ENCODE measurements around the gene HS3ST5.
"Not testable (repeated sequence)": the region's sequence is repeated elsewhere in the genome, so short reads cannot be mapped to it uniquely, and the experiment has no call there.

Gene HS3ST5

DNA sequence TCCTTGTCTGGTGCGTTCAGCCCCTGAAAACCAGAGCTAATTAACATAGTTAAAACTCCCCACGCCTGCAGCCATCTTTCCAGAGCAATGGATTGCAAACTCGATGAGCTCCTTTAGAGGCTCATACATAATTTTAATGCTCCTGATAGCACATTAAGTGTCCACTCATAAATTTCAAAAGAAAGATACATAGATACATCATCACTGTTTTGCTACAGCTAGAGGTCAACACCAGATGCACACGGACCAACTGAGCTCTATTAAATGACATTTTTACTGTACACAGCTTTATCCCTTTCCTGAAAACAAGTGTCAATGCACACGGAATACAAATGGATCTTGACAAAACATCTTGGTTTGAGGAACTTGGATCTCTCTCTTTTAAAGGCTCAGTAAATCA is 280.6 kb downstream of the HS3ST5 start:
- in situ Hi-C loops (cut with HindIII; ENCODE audit: low sequenced_read_pairs): no loop called here

DNA sequence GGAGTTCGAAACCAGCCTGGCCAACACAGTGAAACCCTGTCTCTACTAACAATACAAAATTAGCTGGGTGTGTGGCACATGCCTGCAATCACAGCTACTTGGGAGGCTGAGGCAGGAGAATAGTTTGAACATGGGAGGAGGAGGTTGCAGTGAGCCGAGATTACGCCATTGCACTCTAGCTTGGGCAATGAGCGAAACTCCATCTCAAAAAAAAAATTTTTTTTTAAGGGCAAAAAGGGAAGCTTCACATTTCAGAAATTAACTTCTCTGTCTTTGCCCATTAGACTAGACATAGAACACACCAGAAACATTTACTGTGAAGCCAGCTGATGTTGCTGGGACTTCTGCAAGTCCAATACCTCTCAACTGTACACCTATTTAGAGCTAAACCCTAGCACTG is 281.1 kb downstream of the HS3ST5 start:
- in situ Hi-C loops (cut with HindIII; ENCODE audit: low sequenced_read_pairs): no loop called here

DNA sequence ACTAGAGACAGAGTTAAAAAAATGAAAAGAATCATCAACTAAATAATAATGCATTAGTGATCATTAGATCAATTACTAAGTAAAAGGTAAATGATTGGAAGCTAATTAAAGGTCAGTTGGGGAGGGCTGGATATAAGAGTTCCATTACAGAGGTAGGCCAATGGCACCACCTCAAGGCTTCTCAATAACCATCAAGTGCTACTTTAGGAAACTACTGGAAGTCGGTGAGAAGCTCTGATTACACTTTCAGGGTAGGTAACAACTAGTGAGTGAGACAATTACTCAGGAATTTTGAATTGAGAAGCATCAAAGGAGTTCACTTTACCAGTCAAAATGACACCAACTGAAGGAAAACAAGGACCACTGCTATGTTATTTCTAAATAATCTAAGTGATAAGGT is 281.7 kb downstream of the HS3ST5 start:
- in situ Hi-C loops (cut with HindIII; ENCODE audit: low sequenced_read_pairs): no loop called here

DNA sequence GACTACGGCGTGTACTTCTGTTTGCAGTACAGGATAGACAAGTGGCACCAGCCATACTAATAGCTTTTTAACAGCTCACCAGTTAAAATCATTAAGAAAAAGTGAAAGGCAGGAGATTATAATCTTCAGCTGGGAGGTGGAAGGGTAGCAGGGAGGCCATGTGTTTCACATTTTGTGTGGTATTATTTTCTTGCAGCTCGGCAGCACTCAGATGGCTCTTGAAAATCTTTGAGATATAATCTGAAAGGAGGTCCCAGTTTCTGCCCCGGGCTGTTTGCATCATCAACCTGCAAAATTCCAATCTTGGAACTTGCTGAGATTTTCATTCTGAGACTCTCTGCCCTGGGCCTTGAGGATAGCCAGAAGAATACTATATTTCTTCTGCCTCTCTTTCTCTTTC is 284.4 kb downstream of the HS3ST5 start:
- in situ Hi-C loops (cut with HindIII; ENCODE audit: low sequenced_read_pairs): no loop called here

DNA sequence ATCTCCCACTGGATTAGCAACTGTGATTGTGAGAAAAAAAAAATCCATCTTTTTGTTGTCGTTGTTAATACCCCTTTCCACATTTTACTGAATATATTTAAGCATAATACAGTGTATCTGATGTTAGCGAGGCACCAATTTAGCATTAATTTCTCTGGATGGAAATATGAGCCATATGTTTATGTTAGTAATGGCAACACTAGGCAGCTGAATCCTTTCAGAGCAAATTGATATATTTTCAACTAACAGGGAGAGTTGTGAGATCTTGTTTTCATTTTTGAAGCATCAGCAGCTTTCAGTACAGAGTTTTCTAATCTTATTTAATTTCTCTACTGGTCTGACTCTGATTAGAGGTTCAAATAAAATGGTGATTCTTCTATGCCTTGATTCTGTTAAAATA is 287.1 kb downstream of the HS3ST5 start:
- in situ Hi-C loops (cut with HindIII; ENCODE audit: low sequenced_read_pairs): no loop called here

DNA sequence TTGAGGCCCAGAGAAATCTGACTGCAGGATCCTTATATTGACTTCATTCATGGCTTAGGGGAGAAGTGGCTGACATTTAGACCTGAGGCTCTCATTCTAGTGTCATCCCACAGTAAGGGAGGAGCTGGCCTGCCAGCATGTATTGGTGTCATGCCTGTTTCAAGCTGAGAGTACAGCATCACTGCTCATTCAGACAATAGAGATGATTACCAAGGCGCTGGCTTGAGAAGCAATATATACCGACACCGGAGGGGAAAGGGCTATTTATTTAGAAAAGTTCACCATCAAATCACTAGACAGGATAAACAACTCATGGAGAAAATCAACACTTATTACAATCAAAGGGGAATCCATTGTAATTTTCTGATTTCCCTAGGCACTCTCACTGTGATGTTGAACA is 287.5 kb downstream of the HS3ST5 start:
- in situ Hi-C loops (cut with HindIII; ENCODE audit: low sequenced_read_pairs): no loop called here

DNA sequence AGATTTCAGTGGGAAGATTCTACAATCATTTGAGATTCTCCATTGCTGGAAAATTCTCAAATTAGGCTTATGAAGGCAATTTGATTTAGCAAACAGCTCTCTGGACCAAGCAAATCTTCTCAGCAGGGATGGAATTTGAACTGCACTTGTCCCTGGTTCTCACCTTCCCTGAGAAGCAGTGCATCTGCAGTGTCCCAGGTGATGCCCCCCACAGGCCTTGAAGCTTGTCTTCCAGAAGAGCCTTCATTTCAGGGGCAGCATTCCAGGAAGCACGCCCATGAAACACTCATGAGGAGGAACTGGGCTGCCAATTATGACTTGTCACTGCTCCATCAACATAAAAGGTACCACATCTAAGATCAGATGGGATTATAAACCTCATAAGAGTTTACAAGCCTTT is 289.0 kb downstream of the HS3ST5 start:
- in situ Hi-C loops (cut with HindIII; ENCODE audit: low sequenced_read_pairs): no loop called here

DNA sequence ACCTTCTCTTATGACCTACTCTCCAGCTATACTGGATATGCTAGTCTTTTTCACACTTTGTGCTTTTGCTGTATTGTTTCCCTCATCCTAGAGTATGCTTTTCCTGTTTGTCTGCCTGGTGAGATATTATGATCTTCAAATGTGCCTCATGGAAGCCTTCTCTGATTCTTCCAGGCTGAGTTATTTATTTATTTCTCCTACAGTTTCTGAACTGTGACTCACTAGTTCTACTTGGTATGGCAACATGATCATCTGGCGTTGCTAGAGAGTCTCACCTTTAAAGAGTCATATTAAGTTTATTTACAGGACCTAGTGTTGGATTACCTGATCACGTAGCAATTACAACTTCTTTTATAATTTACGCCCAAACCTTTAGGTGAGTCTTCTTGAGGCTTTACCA is 290.7 kb downstream of the HS3ST5 start:
- in situ Hi-C loops (cut with HindIII; ENCODE audit: low sequenced_read_pairs): no loop called here

DNA sequence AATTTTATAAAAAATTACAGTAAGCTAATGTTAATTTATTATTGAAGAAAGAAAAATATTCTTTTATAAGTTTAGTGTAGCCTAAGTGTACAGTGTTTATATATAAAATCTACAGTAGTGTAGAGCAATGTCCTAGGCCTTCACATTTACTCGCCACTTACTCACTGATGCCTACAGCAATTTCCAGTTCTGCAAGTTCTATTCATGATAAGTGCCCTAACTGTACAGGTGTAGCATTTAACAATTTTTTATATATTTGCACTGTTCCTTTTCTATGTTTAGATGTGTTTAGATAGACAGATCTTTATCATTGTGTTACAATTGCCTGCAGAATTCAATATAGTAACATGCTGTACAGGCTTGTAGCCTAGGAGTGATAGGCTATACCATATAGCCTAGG is 291.8 kb downstream of the HS3ST5 start:
- in situ Hi-C loops (cut with HindIII; ENCODE audit: low sequenced_read_pairs): no loop called here

DNA sequence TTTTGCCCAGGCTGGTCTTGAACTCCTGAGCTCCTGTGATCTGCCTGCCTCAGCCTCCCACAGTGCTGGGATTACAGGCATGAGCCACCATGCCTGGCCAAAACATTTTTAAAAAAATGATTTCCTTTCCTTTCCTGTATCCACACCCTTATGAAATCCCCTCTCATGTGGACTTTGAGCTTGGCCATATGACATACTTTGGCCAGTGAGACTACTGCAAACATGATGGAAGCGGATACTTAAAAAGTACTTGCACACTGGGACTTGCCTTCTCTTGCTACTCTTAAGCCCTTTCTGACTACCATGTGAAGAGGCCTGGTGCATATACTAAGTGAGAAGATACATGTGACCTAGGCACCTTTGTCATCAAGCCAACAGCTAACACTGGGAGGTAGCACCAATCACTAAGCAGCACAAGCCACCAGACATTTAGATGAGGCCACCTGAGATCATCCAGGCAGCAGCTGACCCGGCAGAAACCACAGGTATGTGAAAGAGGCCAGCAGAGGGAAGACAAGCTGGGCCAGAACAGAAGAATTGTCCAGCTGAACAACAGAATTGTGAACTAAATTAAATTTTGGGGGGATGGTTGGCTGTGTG is 293.4 kb downstream of the HS3ST5 start:
- in situ Hi-C loops (cut with HindIII; ENCODE audit: low sequenced_read_pairs): no loop called here

DNA sequence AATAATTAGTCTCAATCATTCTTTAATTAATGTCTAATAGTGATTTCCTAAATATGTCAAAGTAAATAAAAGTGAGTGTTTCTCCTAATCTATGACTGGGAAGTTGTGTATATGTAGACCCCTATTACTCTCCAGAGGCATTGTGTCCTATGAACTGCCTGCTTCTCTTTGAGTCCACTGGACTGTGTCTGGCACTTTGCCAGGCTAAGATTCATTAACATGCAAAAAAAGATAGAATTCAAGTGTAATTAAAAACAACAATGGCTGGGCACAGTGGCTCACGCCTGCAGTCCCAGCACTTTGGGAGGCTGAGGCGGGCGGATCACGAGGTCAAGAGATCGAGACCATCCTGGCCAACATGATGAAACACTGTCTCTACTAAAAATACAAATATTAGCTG is 298.3 kb downstream of the HS3ST5 start:
- in situ Hi-C loops (cut with HindIII; ENCODE audit: low sequenced_read_pairs): not testable (repeated sequence)

DNA sequence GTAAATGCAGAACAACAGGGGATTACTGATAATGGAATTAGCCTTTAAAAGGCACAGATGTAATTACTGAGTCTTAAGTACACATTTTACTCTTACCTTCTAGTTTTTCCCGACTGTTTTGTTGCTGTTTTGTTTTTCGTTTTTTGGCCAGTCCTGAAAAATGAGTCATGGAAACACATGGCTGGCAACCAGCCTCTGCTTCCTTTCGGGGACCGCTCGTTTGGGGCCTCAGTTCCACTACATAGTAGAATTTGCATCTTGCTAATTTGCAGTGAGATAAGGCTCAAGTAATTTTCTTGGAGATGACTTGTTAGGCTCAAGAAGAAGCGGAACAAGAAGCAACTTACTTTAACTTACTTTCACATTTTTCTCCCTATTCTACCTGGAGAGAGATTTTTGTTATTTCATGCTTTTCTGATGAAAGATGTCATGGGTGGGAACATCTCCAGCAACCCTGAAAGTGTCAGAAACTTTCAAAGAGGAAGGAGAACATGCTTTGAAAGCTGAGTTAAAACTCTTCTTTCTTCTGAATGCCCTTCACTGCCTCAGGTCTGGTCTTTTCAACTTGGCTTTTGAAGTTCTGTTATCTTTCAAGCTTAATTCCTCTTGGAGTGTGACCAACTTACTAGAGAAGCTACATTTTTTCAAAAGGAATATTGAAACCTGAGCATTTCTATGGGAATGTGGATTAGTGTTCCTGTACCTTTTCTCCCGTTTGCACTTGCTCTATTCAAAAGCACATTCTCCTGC is 300.4 kb downstream of the HS3ST5 start:
- in situ Hi-C loops (cut with HindIII; ENCODE audit: low sequenced_read_pairs): no loop called here

DNA sequence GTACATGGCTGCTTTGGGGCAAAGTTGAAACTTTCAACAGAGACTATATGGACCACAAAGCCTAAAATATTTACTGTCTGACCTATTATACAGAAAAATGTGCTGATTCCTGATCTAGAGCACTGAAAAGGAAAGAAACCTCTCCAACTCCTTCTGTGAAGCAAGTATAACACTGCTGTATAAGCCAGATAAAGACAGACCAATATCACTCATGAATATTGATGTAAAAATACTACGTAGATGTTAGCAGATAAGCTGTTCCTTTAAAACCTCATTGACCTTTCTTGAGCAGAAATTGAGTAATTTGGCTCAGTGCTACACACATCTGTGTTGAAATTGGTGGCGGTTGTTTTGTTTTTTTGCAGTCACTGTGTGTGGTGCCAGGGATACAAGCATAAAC is 302.0 kb downstream of the HS3ST5 start:
- in situ Hi-C loops (cut with HindIII; ENCODE audit: low sequenced_read_pairs): no loop called here

DNA sequence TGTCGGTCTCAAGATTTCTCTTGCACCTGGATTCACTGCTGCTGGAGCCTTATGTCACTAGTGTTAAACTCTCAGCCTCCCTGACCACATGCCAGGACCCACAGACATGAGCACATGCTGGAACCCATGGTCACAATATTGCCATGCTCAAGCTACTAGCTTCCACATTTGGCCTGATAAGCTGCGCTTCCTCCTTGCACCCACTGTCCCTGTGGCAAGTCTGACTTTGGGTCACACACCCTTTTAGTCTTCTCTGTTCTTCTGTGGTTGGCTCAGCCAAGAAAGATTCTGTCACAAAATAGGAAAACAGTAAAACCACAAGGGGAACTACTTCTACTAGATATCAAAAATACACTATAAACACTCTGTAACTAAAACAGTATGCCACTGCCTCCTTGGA is 303.0 kb downstream of the HS3ST5 start:
- in situ Hi-C loops (cut with HindIII; ENCODE audit: low sequenced_read_pairs): no loop called here

DNA sequence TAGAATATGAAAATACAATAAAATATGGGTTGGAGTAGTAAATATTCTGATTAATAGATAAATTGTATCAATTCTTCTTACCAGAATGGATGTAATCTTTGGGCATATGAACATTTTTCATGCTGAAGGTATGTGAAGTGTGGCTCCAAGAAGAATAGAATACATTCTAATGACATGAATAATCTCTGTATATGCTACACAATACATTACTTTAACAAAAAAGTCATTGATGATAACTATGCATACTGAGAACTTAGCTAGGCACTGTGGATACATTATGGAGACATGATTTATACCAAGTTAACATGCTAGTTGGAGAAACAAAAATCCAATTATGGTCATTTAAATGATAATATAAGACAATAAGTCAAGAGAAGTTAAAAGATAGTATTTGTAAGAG is 309.2 kb downstream of the HS3ST5 start:
- in situ Hi-C loops (cut with HindIII; ENCODE audit: low sequenced_read_pairs): no loop called here

DNA sequence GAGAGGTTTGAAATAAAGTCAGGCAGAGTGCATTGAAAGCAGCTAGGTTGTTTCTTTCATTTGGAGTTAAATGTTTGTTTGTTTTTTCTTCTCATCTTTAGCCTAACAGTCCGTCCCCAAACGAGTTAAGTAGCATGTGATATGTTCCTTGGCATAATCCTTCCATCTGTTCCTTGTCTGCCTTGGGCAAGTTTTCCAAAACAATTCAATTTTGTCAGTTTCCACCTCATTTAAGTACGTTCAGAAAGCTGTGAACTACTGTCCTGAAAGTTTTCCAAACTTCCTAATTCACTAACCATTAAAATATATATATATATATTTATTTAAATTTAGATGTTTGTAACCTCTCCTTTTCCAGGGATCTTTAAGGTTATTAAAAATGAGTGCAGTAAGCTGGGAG is 310.1 kb downstream of the HS3ST5 start:
- in situ Hi-C loops (cut with HindIII; ENCODE audit: low sequenced_read_pairs): no loop called here

DNA sequence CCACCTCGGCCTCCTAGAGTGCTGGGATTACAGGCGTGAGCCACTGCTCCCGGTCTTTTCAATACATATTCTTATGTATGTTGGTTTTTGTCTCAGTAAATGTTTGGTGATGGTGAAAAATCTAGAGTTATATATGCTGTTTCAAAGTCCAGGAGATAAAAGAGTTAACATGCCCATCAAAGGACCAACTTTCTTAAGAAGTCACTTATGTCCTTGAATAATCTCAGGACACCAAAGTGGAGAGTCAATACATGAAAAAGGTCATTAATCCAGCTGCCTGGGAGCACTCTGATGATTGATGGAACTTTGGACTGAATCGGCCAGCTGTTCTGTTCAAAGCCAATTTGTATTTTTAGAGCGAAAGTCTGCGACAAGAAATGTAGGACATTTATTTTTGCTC is 312.1 kb downstream of the HS3ST5 start:
- in situ Hi-C loops (cut with HindIII; ENCODE audit: low sequenced_read_pairs): no loop called here

DNA sequence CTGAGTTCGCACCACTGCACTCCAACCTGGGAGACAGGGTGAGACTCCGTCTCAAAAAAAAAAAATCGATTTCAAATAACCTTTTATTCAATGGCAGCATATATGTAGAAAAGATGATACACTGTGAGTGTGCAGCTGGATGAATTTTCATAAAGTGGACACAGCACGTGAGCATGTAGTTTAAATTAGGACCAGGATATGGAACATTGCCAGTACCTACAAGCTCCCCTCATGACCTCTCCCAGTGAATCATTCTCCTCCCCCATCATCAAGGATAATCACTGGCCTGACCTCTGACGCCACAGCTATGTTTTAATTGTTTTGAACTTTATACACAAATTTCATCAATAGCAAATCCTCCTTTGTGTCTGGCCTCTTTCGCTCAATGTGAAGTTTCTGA is 318.1 kb downstream of the HS3ST5 start:
- in situ Hi-C loops (cut with HindIII; ENCODE audit: low sequenced_read_pairs): no loop called here

DNA sequence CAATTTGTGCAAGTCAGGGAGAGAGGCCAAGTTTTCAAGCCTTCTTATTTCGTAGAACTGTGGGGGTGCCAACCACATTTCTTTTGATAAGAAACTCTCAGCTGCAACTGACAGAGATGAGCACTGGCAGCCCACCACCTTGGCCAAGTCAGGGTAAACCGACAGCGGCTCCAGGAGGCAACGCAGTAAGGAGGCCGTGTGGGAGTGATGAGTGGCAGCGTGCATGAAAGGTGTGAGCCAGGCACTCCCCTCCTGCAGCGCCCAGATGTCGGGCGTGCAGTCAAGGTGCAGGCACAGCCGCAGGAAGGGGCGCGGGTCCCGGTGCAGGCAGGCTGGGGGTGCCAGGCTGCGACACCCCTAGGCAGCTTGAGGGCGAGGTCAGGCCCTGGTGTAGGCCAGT is 322.6 kb downstream of the HS3ST5 start:
- in situ Hi-C loops (cut with HindIII; ENCODE audit: low sequenced_read_pairs): no loop called here

DNA sequence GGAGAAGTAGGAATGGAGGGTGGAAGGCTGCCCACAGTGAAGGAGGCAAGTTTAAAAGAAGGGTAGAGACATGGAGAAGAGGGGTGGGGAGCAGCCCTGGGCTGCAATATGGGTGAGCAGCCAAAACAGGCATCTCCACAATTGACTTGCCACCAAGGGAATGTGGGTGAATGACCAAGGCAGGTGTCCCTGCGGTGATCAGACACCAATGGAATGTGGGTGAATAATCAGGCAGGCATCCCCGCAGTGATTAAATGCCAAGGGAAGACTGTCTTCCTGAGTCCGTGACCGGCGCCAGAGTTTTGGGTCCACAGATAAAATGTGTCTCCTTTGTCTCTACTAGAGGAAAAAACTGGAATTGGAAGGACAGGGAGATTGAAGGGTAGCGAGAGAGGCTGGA is 325.7 kb downstream of the HS3ST5 start:
- in situ Hi-C loops (cut with HindIII; ENCODE audit: low sequenced_read_pairs): not testable (repeated sequence)

DNA sequence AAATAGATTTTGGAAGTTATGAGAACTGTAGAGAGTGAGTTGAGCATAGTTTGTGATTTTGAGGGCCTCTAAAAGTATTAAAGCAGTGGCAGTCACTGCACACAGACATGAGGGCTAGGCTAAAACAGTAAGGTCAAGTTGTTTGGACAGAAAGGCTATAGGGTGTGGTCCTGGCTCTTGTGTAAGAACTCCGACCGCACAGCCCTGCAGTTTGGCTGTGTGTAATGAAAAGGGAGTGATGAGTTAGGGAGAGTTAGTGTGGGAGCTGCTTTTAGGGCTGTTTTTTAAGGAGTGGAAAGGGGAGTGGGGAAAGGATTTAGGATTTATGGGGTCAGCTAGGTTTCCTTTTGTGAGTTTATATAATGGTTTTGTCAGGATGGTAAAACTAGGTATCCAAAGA is 328.7 kb downstream of the HS3ST5 start:
- in situ Hi-C loops (cut with HindIII; ENCODE audit: low sequenced_read_pairs): not testable (repeated sequence)

DNA sequence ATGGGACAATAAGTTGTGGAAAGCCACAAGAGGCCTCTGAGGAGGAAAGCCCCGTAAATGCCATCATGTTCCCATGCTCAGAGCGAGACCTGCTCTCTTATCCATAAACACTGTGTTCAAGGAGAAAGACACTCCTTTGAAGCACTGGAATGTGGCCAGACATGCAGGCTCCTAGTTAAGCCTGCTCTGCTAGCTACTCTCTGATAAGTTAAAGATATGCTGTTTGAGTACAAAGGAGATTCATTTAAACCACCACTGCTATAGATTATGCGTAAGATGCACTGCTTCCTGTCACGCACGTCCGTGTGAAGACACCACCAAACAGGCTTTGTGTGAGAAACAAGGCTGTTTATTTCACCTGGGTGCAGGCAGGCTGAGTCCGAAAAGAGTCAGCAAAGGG is 331.3 kb downstream of the HS3ST5 start:
- in situ Hi-C loops (cut with HindIII; ENCODE audit: low sequenced_read_pairs): not testable (repeated sequence)

DNA sequence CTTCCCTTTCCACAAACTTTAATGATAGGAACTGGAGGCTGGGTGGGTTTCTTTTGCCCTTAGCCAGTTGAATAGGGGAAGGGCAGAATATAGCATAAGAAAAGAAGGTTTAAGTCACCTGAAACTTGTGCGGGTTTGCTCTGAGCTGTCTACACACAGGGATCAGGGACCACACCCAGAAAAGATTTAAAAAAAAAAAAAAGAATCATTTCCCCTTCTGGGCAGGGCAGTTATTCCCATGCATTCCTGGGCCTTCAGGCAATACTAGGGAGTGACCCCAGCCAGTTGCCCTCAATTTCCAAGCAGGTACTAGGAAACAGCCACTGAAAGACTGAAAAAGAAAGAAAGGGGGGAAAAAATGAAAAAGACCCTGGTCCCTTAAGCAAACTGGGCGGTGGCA is 332.3 kb downstream of the HS3ST5 start:
- in situ Hi-C loops (cut with HindIII; ENCODE audit: low sequenced_read_pairs): no loop called here
